Activated naive CD8-positive, alpha-beta T cell (primary cell): ENCODE measurements around the gene LHX1.

Source experiments
- H3K27ac Mint-ChIP-seq: one replicate; pipeline ENCODE4 v1.8.0; 2021; ENCODE audit warnings: mixed read lengths
- H3K27me3 Mint-ChIP-seq: one replicate; pipeline ENCODE4 v1.8.0; 2021; ENCODE audit warnings: mixed read lengths
- H3K36me3 Mint-ChIP-seq: one replicate; pipeline ENCODE4 v1.8.0; 2021; ENCODE audit warnings: mixed read lengths
- H3K4me1 Mint-ChIP-seq: one replicate; pipeline ENCODE4 v1.8.0; 2021; ENCODE audit warnings: low read depth, mixed read lengths
- H3K4me3 Mint-ChIP-seq: one replicate; pipeline ENCODE4 v1.8.0; 2021; ENCODE audit warnings: mild to moderate bottlenecking, mixed read lengths
- H3K9me3 Mint-ChIP-seq: one replicate; pipeline ENCODE4 v1.8.0; 2021; ENCODE audit warnings: low read depth, mixed read lengths

The LHX1 gene

GRCh38 chr17:36940313-36941264, 3.3 kb downstream of the LHX1 start:
- Mint-ChIP-seq H3K4me3 (no peak overlapping the region), H3K9me3 (no peaks in the 10 kb centered on the region), H3K4me1 (peaks cover 53% of the 10 kb centered on the region), H3K27me3 (peaks cover 46% of the 10 kb centered on the region), H3K36me3 (no peaks in the 10 kb centered on the region), H3K27ac (no peak overlapping the region)

- no peaks in the 10 kb centered on the region for H3K36me3 Mint-ChIP-seq
- H3K27me3 Mint-ChIP-seq, result peaks cover 45% of the 10 kb centered on the region
- H3K4me1 Mint-ChIP-seq, result peaks cover 49% of the 10 kb centered on the region
- peak overlapping the region; percentile 69 for H3K4me3 Mint-ChIP-seq
- H3K9me3 Mint-ChIP-seq, result no peaks in the 10 kb centered on the region
- peak overlapping the region; percentile 0 for H3K27ac Mint-ChIP-seq
Measured at GRCh38 chr17:36941265-36942010, 4.2 kb downstream of the LHX1 start.

DNA sequence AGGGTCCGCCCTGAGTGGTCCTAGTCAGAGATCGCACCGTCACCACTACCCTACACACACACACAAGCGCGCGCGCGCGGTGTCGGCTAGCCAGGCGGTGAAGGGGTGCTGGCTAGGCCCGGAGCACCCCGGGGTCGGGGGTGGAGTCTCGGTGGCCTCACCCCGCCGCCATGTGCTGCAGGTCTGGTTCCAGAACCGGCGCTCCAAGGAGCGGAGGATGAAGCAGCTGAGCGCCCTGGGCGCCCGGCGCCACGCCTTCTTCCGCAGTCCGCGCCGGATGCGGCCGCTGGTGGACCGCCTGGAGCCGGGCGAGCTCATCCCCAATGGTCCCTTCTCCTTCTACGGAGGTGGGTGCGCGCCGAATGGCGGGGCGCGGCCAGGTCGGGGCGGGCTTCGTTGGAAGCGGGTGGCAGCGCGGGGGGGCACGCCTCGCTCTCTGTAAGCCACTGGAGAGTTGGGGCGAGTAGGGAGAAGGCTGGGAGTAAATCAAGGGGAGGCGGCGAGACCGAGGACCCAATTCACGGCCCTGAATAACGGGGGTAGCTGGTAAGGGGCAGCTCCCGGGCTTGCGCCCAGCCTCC, 4.8 kb downstream of the LHX1 start:
- Mint-ChIP-seq H3K4me1 (peaks cover 48% of the 10 kb centered on the region), H3K27ac (peak overlapping the region; percentile 0)

DNA sequence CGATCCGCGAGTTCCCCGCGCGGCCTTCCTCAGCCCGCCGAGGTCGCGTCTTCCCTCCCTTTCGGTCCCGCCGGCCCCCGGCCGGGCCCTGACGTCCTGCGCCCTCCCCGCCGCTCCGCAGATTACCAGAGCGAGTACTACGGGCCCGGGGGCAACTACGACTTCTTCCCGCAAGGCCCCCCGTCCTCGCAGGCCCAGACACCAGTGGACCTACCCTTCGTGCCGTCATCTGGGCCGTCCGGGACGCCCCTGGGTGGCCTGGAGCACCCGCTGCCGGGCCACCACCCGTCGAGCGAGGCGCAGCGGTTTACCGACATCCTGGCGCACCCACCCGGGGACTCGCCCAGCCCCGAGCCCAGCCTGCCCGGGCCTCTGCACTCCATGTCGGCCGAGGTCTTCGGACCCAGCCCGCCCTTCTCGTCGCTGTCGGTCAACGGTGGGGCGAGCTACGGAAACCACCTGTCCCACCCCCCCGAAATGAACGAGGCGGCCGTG, 5.4 kb downstream of the LHX1 start:
- peaks cover 51% of the 10 kb centered on the region for H3K27me3 Mint-ChIP-seq
- no peak overlapping the region for H3K4me3 Mint-ChIP-seq
- H3K27ac Mint-ChIP-seq, result no peak overlapping the region
- H3K9me3 Mint-ChIP-seq, result no peaks in the 10 kb centered on the region
- peaks cover 44% of the 10 kb centered on the region for H3K4me1 Mint-ChIP-seq
- H3K36me3 Mint-ChIP-seq, result no peaks in the 10 kb centered on the region

More for the DNA sequence above, 4.8 kb downstream of the LHX1 start:
- H3K36me3 Mint-ChIP-seq, result no peaks in the 10 kb centered on the region
- H3K4me3 Mint-ChIP-seq, result peak overlapping the region; percentile 69
- no peaks in the 10 kb centered on the region for H3K9me3 Mint-ChIP-seq
- H3K27me3 Mint-ChIP-seq, result peaks cover 51% of the 10 kb centered on the region

- Mint-ChIP-seq H3K4me3 (peak overlapping the region; percentile 67), H3K27ac (peak overlapping the region; percentile 37), H3K4me1 (peaks cover 47% of the 10 kb centered on the region), H3K9me3 (no peaks in the 10 kb centered on the region), H3K36me3 (no peaks in the 10 kb centered on the region), H3K27me3 (peaks cover 46% of the 10 kb centered on the region)
Measured at GRCh38 chr17:36943250-36944191, 6.2 kb downstream of the LHX1 start.

DNA sequence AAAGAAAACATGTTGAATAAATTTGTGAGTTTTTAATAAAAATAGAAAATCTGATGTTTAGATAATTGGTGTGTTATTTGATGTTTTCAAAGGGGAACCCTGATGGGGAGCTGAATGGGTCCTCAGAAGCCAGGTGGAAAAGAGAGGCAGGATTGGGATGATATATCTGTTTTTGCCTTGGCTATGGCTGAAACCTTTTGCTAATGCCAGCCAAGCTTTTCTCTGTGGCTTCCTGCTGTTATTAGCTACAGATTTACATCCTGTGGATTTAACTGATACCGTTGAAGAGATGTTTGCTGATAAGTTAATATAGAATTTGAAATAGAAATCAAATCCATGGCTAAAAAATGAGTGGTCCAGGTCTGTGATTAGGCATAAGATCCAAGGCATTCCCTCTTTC, 7.3 kb downstream of the LHX1 start:
- no peak overlapping the region for H3K4me3 Mint-ChIP-seq
- H3K4me1 Mint-ChIP-seq, result peaks cover 44% of the 10 kb centered on the region

GRCh38 chr17:36945140-36945539, 7.9 kb downstream of the LHX1 start:
- H3K4me3 Mint-ChIP-seq, result no peak overlapping the region
- peaks cover 47% of the 10 kb centered on the region for H3K4me1 Mint-ChIP-seq
- peaks cover 4% of the 10 kb centered on the region for H3K36me3 Mint-ChIP-seq

More for the DNA sequence above, 7.3 kb downstream of the LHX1 start:
- peaks cover 42% of the 10 kb centered on the region for H3K27me3 Mint-ChIP-seq
- H3K9me3 Mint-ChIP-seq, result no peaks in the 10 kb centered on the region
- no peak overlapping the region for H3K27ac Mint-ChIP-seq
- H3K36me3 Mint-ChIP-seq, result peaks cover under 1% of the 10 kb centered on the region

GRCh38 chr17:36945959-36946725, 8.9 kb downstream of the LHX1 start:
- Mint-ChIP-seq H3K4me3 (no peak overlapping the region), H3K9me3 (no peaks in the 10 kb centered on the region), H3K4me1 (peaks cover 53% of the 10 kb centered on the region), H3K27me3 (peaks cover 31% of the 10 kb centered on the region), H3K36me3 (peaks cover 9% of the 10 kb centered on the region), H3K27ac (no peak overlapping the region)

More at GRCh38 chr17:36945140-36945539, 7.9 kb downstream of the LHX1 start:
- Mint-ChIP-seq H3K27me3 (peaks cover 39% of the 10 kb centered on the region), H3K27ac (no peak overlapping the region), H3K9me3 (no peaks in the 10 kb centered on the region)

DNA sequence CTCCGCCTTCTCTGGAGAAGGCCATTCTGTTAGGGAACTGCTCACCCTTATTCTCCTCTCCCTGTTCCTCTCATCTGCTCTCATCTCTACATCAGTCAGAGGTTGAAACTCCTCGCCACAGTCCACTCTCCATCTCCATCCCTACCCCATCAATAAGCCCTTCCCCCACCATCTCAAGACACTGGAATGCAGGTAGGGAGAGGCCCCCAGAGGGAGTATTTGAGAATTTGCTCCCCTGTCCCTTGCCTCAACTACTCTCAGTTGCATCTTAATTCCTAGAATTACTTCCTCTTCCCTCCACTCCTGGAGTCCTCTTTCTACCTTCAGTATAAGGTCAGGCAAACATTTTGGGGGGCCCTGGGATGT, 9.4 kb downstream of the LHX1 start:
- Mint-ChIP-seq H3K36me3 (peaks cover 9% of the 10 kb centered on the region), H3K27me3 (peaks cover 26% of the 10 kb centered on the region), H3K9me3 (no peaks in the 10 kb centered on the region), H3K4me3 (no peak overlapping the region), H3K27ac (no peak overlapping the region), H3K4me1 (peaks cover 53% of the 10 kb centered on the region)

DNA sequence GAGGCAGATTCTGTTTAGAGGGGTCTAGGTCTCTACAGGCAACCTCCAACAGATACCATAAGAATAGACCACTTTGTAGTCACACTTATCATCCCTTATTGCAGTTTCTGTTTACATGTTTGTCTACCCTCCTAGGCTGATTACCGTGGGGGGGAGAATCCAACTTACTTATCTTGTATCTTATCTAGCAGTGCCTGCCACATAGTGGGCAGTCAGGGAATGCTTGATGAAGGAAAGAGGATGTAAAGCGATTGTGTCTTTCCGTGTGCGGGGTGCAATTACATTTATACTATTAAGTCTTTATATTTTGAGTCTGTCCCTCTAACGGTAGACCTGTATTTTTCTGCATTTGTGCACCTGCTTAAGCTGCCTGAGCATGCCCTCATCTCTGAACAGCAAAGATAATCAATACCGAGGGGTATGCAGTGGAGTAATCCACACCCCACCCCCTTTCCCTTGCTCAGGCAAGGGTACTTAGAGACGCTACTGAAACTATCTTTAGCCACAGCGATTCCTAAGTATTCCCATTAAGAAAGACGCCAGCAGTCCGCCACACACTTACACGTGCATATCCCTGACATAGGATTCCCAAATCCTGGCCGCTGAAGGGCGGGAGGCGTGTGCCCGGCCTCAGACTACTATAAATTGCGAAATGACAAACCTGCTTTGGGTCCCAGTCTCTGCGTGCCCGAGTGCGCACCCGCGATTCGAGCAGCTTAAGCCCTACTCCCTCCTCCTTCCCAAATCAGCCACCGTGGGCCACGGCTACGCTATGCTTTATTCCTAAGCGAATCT, 10.8 kb downstream of the LHX1 start:
- Mint-ChIP-seq H3K27ac (peak overlapping the region; percentile 78), H3K27me3 (peaks cover 25% of the 10 kb centered on the region), H3K4me3 (peak overlapping the region; percentile 96), H3K36me3 (peaks cover 21% of the 10 kb centered on the region), H3K9me3 (no peaks in the 10 kb centered on the region), H3K4me1 (peaks cover 65% of the 10 kb centered on the region)

GRCh38 chr17:36948717-36949460, 11.6 kb downstream of the LHX1 start, which contains the start of gene AATF:
AATF (plus strand) TSS chr17:36948954; CDS start chr17:36949126, 172 bp downstream.
- Mint-ChIP-seq H3K27ac (peak within 1 kb of the TSS; percentile 85), H3K4me3 (peak within 1 kb of the TSS; percentile 96), H3K4me1 (peaks cover 62% of the 10 kb centered on the region), H3K36me3 (peaks cover 23% of the 10 kb centered on the region), H3K27me3 (peaks cover 20% of the 10 kb centered on the region), H3K9me3 (no peaks in the 10 kb centered on the region)

GRCh38 chr17:36949461-36949927, 12.2 kb downstream of the LHX1 start:
- no peaks in the 10 kb centered on the region for H3K9me3 Mint-ChIP-seq
- H3K27me3 Mint-ChIP-seq, result peaks cover 17% of the 10 kb centered on the region
- H3K27ac Mint-ChIP-seq, result peak overlapping the region; percentile 85
- H3K4me3 Mint-ChIP-seq, result peak overlapping the region; percentile 96
- peaks cover 27% of the 10 kb centered on the region for H3K36me3 Mint-ChIP-seq
- H3K4me1 Mint-ChIP-seq, result peaks cover 65% of the 10 kb centered on the region
